Activated CD8-positive, alpha-beta memory T cell treated with anti-CD3 and anti-CD28 coated beads for 1 hour (primary cell): Measurements from ENCODE around the gene ERFE.

Source experiments
- DNase-seq, 2 donors: peaks; one replicate each; pipeline ENCODE4 v3.0.0-alpha.2; 2020; ENCODE audit warnings: low read depth in 1 of 2; ENCODE audit errors: extremely low read depth in 1 of 2

Gene ERFE

DNA sequence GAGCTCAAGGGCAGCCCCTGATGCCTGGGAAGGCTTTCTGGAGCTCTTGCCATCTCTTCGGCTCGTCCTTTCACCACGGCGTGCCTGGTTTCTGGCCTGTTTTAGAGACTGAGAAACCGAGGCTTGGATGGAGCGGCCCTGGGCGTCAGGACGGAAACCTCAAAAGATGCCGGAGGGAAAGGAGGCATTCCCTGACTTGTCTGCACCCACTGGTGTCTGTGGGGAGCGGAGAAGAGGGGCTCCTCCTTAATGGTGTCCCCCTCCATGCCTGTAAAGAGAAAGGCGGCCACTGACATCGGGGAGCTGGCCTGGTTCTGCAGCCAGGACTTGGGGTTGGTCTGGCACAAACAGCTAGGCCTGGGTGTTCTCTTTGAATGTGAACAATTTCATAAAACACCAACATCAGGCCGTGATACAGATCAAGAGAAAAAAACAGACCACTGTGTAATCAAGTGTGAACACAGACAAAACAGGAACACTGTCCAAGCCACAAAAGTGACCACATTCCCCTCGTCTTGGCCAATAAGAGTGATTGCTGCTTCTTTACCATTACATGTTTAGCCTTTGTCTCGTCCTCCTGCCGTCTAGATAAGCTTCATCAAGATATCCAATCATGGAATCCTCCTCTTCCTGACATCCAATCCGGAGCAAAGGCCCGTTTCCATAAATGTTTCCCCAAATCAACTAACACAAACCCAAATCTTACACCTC lies 45.4 kb downstream of the ERFE start:
- no peak for DNase-seq

DNA sequence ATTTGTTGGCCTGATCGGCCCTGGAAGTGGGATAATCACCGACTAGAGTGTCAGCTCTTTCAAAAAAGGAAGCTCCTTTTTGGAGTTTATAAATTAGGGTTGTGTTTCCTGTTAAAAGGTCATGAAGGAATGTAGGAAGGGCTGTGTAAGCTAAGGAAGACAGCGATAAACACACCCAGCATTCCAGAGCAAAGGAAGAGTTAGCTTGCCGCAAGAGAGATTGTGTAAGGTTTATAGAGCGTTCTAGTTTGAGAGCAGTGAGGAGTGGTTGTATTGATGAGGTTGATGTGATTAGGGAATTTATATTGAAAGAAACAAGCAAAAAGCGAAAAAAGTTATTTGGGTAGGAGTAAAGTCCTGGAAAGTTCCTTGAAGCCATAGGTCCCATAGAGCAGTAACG lies 48.2 kb downstream of the ERFE start:
- DNase-seq = no peak

DNA sequence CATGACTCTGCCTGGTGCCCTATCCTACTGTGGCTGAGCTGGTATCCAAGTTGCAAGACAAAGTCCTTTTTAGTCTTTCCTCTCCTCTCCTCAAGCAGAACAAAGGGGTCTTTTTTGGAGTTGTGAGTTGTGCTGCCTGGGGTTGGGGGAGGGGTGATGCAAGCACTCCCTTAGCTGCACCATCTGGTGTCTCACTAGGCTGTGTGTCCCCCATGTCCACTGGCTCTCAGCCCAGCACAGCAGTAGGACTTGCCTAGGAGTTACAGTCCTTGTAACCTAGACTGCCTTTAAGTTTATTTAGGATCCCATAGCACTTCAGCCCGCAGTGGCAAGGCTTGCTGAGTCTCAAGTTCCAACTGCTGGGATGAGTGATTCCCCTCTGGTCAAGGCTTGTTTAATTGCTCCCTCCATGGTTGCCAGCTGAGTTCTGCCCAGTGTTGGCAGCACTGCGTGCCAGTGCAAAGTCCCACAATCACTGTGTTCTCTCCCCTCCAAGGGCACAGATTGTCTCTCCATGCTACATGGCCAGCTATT lies 57.9 kb downstream of the ERFE start:
- DNase-seq = no peak
